ENCODE results near the gene ULBP3.

ULBP3 gene

DNA sequence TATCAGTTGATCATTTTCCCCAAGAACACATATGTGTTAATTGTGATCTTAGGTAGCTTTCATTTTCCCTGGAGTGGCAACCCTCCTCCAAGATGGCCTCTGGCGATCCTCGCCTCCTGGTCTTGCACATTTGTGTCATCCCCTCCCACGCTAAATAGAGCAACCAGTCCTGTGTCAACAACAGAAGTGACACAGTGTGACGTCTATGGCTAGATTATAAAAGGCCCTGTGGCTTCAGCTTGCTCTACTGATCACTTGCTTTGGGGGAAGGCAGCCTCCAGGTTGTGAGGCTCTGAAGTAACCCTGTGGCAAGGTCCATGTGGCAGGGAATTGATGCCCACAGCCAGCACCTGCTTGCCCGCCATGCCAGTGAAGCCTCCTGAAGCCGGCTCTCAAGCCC lies 43.3 kb upstream of the ULBP3 start:
- TF ChIP-seq, protein P1, sequence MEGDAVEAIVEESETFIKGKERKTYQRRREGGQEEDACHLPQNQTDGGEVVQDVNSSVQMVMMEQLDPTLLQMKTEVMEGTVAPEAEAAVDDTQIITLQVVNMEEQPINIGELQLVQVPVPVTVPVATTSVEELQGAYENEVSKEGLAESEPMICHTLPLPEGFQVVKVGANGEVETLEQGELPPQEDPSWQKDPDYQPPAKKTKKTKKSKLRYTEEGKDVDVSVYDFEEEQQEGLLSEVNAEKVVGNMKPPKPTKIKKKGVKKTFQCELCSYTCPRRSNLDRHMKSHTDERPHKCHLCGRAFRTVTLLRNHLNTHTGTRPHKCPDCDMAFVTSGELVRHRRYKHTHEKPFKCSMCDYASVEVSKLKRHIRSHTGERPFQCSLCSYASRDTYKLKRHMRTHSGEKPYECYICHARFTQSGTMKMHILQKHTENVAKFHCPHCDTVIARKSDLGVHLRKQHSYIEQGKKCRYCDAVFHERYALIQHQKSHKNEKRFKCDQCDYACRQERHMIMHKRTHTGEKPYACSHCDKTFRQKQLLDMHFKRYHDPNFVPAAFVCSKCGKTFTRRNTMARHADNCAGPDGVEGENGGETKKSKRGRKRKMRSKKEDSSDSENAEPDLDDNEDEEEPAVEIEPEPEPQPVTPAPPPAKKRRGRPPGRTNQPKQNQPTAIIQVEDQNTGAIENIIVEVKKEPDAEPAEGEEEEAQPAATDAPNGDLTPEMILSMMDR (IDR thresholded peaks at IDR 0.05): no peak
- Histone ChIP-seq H3K27me3 (peaks cover 8% of the 10 kb centered on the region), H3K27ac (no peak overlapping the region), H3K9me3 (no peaks in the 10 kb centered on the region), H3K4me3 (ENCODE audit: low read depth in 1 of 2, low read length in 1 of 2) (no peak overlapping the region), H3K36me3 (no peaks in the 10 kb centered on the region), H3K4me1 (ENCODE audit: control insufficient read depth in 1 of 2, insufficient read depth in 1 of 2, low read depth in 1 of 2, low read length in 1 of 2) (no peaks in the 10 kb centered on the region)

- no peaks in the 10 kb centered on the region for H3K4me1 ChIP-seq (ENCODE audit: control insufficient read depth in 1 of 2, insufficient read depth in 1 of 2, low read depth in 1 of 2, low read length in 1 of 2)
- no peak overlapping the region for H3K4me3 ChIP-seq (ENCODE audit: low read depth in 1 of 2, low read length in 1 of 2)
- H3K27ac ChIP-seq: no peak overlapping the region
- no peaks in the 10 kb centered on the region for H3K9me3 ChIP-seq
- no peaks in the 10 kb centered on the region for H3K27me3 ChIP-seq
- TF ChIP-seq, protein P1 (IDR thresholded peaks at IDR 0.05): no peak
- H3K36me3 ChIP-seq: no peaks in the 10 kb centered on the region
Observed at GRCh38 chr6:150102750-150103270, 33.9 kb upstream of the ULBP3 start.

- Histone ChIP-seq H3K4me1 (ENCODE audit: control insufficient read depth in 1 of 2, insufficient read depth in 1 of 2, low read depth in 1 of 2, low read length in 1 of 2) (no peaks in the 10 kb centered on the region), H3K27me3 (peaks cover 5% of the 10 kb centered on the region), H3K4me3 (ENCODE audit: low read depth in 1 of 2, low read length in 1 of 2) (no peak overlapping the region), H3K36me3 (no peaks in the 10 kb centered on the region), H3K9me3 (no peaks in the 10 kb centered on the region), H3K27ac (no peak overlapping the region)
- TF ChIP-seq, protein P1 (IDR thresholded peaks at IDR 0.05): no peak
Observed at GRCh38 chr6:150100745-150101144, 31.8 kb upstream of the ULBP3 start.

GRCh38 chr6:150099953-150100352 lies 31.0 kb upstream of the ULBP3 start:
- H3K4me3 ChIP-seq (ENCODE audit: low read depth in 1 of 2, low read length in 1 of 2): no peak overlapping the region
- TF ChIP-seq, protein P1 (IDR thresholded peaks at IDR 0.05): no peak
- no peak overlapping the region for H3K27ac ChIP-seq
- H3K36me3 ChIP-seq: no peaks in the 10 kb centered on the region
- H3K27me3 ChIP-seq: peaks cover 9% of the 10 kb centered on the region
- H3K9me3 ChIP-seq: no peaks in the 10 kb centered on the region
- no peaks in the 10 kb centered on the region for H3K4me1 ChIP-seq (ENCODE audit: control insufficient read depth in 1 of 2, insufficient read depth in 1 of 2, low read depth in 1 of 2, low read length in 1 of 2)

GRCh38 chr6:150099546-150099945 lies 30.6 kb upstream of the ULBP3 start:
- TF ChIP-seq, protein P1 (IDR thresholded peaks at IDR 0.05): no peak
- Histone ChIP-seq H3K27me3 (peaks cover 9% of the 10 kb centered on the region), H3K9me3 (no peaks in the 10 kb centered on the region), H3K27ac (no peak overlapping the region), H3K4me3 (ENCODE audit: low read depth in 1 of 2, low read length in 1 of 2) (no peak overlapping the region), H3K4me1 (ENCODE audit: control insufficient read depth in 1 of 2, insufficient read depth in 1 of 2, low read depth in 1 of 2, low read length in 1 of 2) (no peaks in the 10 kb centered on the region), H3K36me3 (no peaks in the 10 kb centered on the region)

GRCh38 chr6:150098155-150098554 lies 29.2 kb upstream of the ULBP3 start:
- H3K9me3 ChIP-seq: no peaks in the 10 kb centered on the region
- TF ChIP-seq, protein P1 (IDR thresholded peaks at IDR 0.05): no peak
- H3K27ac ChIP-seq: no peak overlapping the region
- no peak overlapping the region for H3K4me3 ChIP-seq (ENCODE audit: low read depth in 1 of 2, low read length in 1 of 2)
- peaks cover 9% of the 10 kb centered on the region for H3K27me3 ChIP-seq
- H3K36me3 ChIP-seq: no peaks in the 10 kb centered on the region
- H3K4me1 ChIP-seq (ENCODE audit: control insufficient read depth in 1 of 2, insufficient read depth in 1 of 2, low read depth in 1 of 2, low read length in 1 of 2): no peaks in the 10 kb centered on the region

All from neutrophil (primary cell).